Ishikawa (cell line): Measurements from ENCODE around the gene SLC5A10.

ENCODE experiments used
- CEBPB ChIP-seq: IDR thresholded peaks from 2 replicates; pipeline ENCODE4 v1.6.1; 2012
- EP300 ChIP-seq: IDR thresholded peaks from 2 replicates; pipeline ENCODE4 v1.6.1; 2012; ENCODE audit warnings: borderline replicate concordance
- RAD21 ChIP-seq: IDR thresholded peaks from 2 replicates; pipeline ENCODE4 v1.6.1; 2012; ENCODE audit warnings: low read depth
- TAF1 ChIP-seq: IDR thresholded peaks from 2 replicates; pipeline ENCODE4 v1.6.1; 2012; ENCODE audit warnings: low read depth, mild to moderate bottlenecking
- USF1 ChIP-seq: IDR thresholded peaks from 2 replicates; pipeline ENCODE4 v1.6.1; 2012
- YY1 ChIP-seq: IDR thresholded peaks from 2 replicates; pipeline ENCODE4 v1.6.1; 2012; ENCODE audit warnings: low read depth

DNA sequence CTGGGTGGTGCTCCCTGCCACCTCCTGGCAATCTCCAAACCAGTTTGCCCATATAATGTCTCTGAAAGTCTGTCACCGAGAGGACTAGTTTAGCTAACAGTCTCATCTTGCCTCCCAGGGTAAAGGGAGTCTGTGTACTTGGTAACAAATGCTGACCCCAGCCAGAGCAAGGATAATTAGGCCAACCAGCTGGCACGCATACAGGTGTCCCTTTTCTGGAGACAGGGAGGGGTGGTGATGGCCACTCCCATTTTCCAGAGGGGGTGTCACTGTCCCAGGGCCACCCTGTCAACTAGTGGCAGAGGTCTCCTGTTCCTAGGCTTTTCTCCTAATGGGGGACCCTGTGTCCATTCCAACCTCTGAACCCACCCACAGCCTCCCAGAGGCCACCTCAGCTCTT, 44.5 kb downstream of the SLC5A10 start:
- TF ChIP-seq TAF1, result no peak
- TF ChIP-seq YY1, result no peak
- TF ChIP-seq RAD21, result no peak
- no peak for TF ChIP-seq USF1
- TF ChIP-seq CEBPB, result no peak
- TF ChIP-seq EP300, result no peak
